Ovary (tissue), 3 donors: ENCODE measurements around the gene PAFAH2.

Source experiments
- CTCF ChIP-seq, 3 donors: fragments of 450-650 bp in 2 of 3; fragments of 200-600 bp in 1 of 3; IDR thresholded peaks; one replicate each; pipeline versions ENCODE4 v1.5.1 to v1.8.0; 2016 to 2022; ENCODE audit warnings: antibody characterized with exemption in 3 of 3, mild to moderate bottlenecking in 1 of 3
- POLR2A ChIP-seq: fragments of 450-650 bp; IDR thresholded peaks from one replicate; pipeline ENCODE4 v1.6.1; 2017; ENCODE audit warnings: antibody characterized with exemption, mild to moderate bottlenecking, moderate library complexity
- donor health status: DM: no; HTN: no; CAD: no.

- no peak for TF ChIP-seq CTCF (IDR thresholded peaks at IDR 0.05)
- no peak for TF ChIP-seq POLR2A
These were observed 65.5 kb downstream of the PAFAH2 start for GRCh38 chr1:25932321-25932720.
